CD4-positive, alpha-beta memory T cell (primary cell): ENCODE data around the gene MAP4K4. TPM values are rescaled to one million over a fixed set of nuclear protein-coding genes. Genes with fewer than 3 reads are reported as not detected.
A peak's percentile ranks its signal among the peaks of the same experiment; 100 is the strongest.

Source experiments
- CTCF ChIA-PET: fragments of 350-600 bp; sonication (Branson Sonifier 250); formaldehyde crosslinking; loops from one replicate; lab custom pipeline; 2021; ENCODE audit warnings: inconsistent platforms; ENCODE audit not compliant: partially characterized antibody; lab: Charles Lee
- POLR2A ChIA-PET: fragments of 350-600 bp; sonication (Branson Sonifier 250); formaldehyde crosslinking; loops from one replicate; lab custom pipeline; 2021; ENCODE audit not compliant: partially characterized antibody; lab: Charles Lee
- DNase-seq, 5 donors: peaks; one replicate each; pipeline versions ENCODE4 v3.0.0 to v3.0.0-alpha.2; 2020 to 2022; ENCODE audit warnings: mixed read lengths in 1 of 5
- H3K27ac ChIP-seq: one replicate; pipeline ENCODE4 v1.7.0; 2013; ENCODE audit warnings: low read depth, low read length
- H3K27me3 ChIP-seq: 2 replicates; pipeline ENCODE4 v1.7.0; 2013; ENCODE audit warnings: mild to moderate bottlenecking, low read length, moderate library complexity; ENCODE audit not compliant: insufficient read depth
- H3K36me3 ChIP-seq: 2 replicates; pipeline ENCODE4 v1.7.0; 2013; ENCODE audit warnings: mild to moderate bottlenecking, low read length, moderate library complexity; ENCODE audit not compliant: insufficient read depth
- H3K4me1 ChIP-seq: 2 replicates; pipeline ENCODE4 v1.7.0; 2013; ENCODE audit warnings: mild to moderate bottlenecking, low read length, moderate library complexity; ENCODE audit not compliant: insufficient read depth
- H3K4me3 ChIP-seq, 2 donors: one replicate each; pipeline ENCODE4 v1.7.0; 2013; ENCODE audit warnings: low read length in 2 of 2, mild to moderate bottlenecking in 1 of 2
- H3K9me3 ChIP-seq, 2 donors: one replicate each; pipeline ENCODE4 v1.7.0; 2013; ENCODE audit warnings: low read length in 2 of 2, control low read depth in 1 of 2; ENCODE audit not compliant: control insufficient read depth in 1 of 2
- H3K27ac Mint-ChIP-seq, 7 donors: one replicate each; pipeline ENCODE4 v1.8.0; 2020 to 2021; ENCODE audit warnings: mixed read lengths in 7 of 7, mild to moderate bottlenecking in 6 of 7, inconsistent platforms in 3 of 7, moderate library complexity in 3 of 7
- H3K27me3 Mint-ChIP-seq, 2 donors: one replicate each; pipeline ENCODE4 v1.8.0; 2020 to 2021; ENCODE audit warnings: mixed read lengths in 2 of 2
- H3K36me3 Mint-ChIP-seq, 2 donors: one replicate each; pipeline ENCODE4 v1.8.0; 2020 to 2021; ENCODE audit warnings: mixed read lengths in 2 of 2, inconsistent platforms in 1 of 2, mild to moderate bottlenecking in 1 of 2
- H3K4me1 Mint-ChIP-seq, 4 donors: one replicate each; pipeline ENCODE4 v1.8.0; 2020 to 2021; ENCODE audit warnings: mixed read lengths in 4 of 4, mild to moderate bottlenecking in 1 of 4
- H3K4me3 Mint-ChIP-seq, 8 donors: one replicate each; pipeline ENCODE4 v1.8.0; 2020 to 2021; ENCODE audit warnings: mixed read lengths in 8 of 8, mild to moderate bottlenecking in 7 of 8, moderate library complexity in 6 of 8, inconsistent platforms in 3 of 8
- H3K9me3 Mint-ChIP-seq, 8 donors: one replicate each; pipeline ENCODE4 v1.8.0; 2020 to 2021; ENCODE audit warnings: mixed read lengths in 8 of 8, mild to moderate bottlenecking in 5 of 8, inconsistent platforms in 3 of 8, moderate library complexity in 1 of 8
- intact Hi-C: fragments of 100-400 bp; cut with micrococcal nuclease; formaldehyde crosslinking; loops from one replicate; pipeline ENCODE4 v1.15.1; 2023
- polyA plus RNA-seq, 2 donors: library from polyadenylated mRNA; unstranded; fragments of 300-500 nt; fragmentation: Illumina TruSeq; gene quantifications; one replicate each; pipeline ENCODE4 v1.2.3, GENCODE V29; 2021
- total RNA-seq, 2 experiments: library from RNA; stranded (reverse); gene quantifications; one replicate each; pipeline ENCODE4 v1.2.3, GENCODE V29; 2021

Gene MAP4K4
- total and polyA plus RNA-seq, 4 experiments from 2014 or later, result 2.4 to 114 (median 62.2) TPM

GRCh38 chr2:101781326-101781725 is 83.8 kb downstream of the MAP4K4 start:
- Mint-ChIP-seq H3K4me3 (peak overlapping the region in 7 of 8 donors; percentile 29 to 76 (median 39)), H3K4me1 (peaks cover 63 to 94% (median 82%) of the 10 kb centered on the region in 4 donors), H3K36me3 (peaks cover 2 to 3% of the 10 kb centered on the region in 2 donors), H3K27ac (peak overlapping the region in 6 of 7 donors; percentile 2 to 83 (median 24)), H3K27me3 (no peaks in the 10 kb centered on the region), H3K9me3 (peaks cover 0 to 2% (median 0%) of the 10 kb centered on the region in 8 donors)
- H3K9me3 ChIP-seq, result no peaks in the 10 kb centered on the region
- DNase-seq, result no peak
- ChIA-PET POLR2A (interaction anchor here (0.8 kb wide), 1 partner anchor 45 kb away, joined by 3 read pairs; no protein-coding TSS in a partner anchor), CTCF (interaction anchor here (1.4 to 1.7 kb wide), 4 partner anchors 10 to 50 kb away, joined by 3 to 7 read pairs (median 3); no protein-coding TSS in a partner anchor)
- no peaks in the 10 kb centered on the region for H3K27me3 ChIP-seq
- H3K27ac ChIP-seq, result no peak overlapping the region
- no peak overlapping the region for H3K4me3 ChIP-seq
- no peaks in the 10 kb centered on the region for H3K36me3 ChIP-seq
- H3K4me1 ChIP-seq, result peaks cover 78% of the 10 kb centered on the region
- intact Hi-C loops, result loop anchor here (2.0 kb wide), 1 partner anchor 15 kb away; no protein-coding TSS in a partner anchor

- ChIA-PET CTCF (interaction anchor here (1.3 to 3.5 kb wide), 6 partner anchors 10 to 49 kb away, joined by 3 to 14 read pairs (median 4); no protein-coding TSS in a partner anchor), POLR2A (interaction anchor here (1.0 kb wide), 1 partner anchor 36 kb away, joined by 3 read pairs; no protein-coding TSS in a partner anchor)
- H3K9me3 Mint-ChIP-seq, result peaks cover 0 to 2% (median 0%) of the 10 kb centered on the region in 8 donors
- intact Hi-C loops, result loop anchor here (2.0 kb wide), 1 partner anchor 15 kb away; no protein-coding TSS in a partner anchor
- H3K27ac Mint-ChIP-seq, result peak overlapping the region in 6 of 7 donors; percentile 2 to 86 (median 40)
- H3K4me3 Mint-ChIP-seq, result peak overlapping the region in 6 of 8 donors; percentile 2 to 76 (median 40)
- Histone ChIP-seq H3K4me1 (peaks cover 82% of the 10 kb centered on the region), H3K36me3 (no peaks in the 10 kb centered on the region), H3K9me3 (no peaks in the 10 kb centered on the region), H3K4me3 (no peak overlapping the region), H3K27me3 (no peaks in the 10 kb centered on the region), H3K27ac (no peak overlapping the region)
- H3K4me1 Mint-ChIP-seq, result peaks cover 69 to 95% (median 84%) of the 10 kb centered on the region in 4 donors
- no peak for DNase-seq
- peaks cover 2 to 3% of the 10 kb centered on the region in 2 donors for H3K36me3 Mint-ChIP-seq
- H3K27me3 Mint-ChIP-seq, result no peaks in the 10 kb centered on the region
These were observed 84.4 kb downstream of the MAP4K4 start for GRCh38 chr2:101781791-101782426.

- Mint-ChIP-seq H3K27me3 (no peaks in the 10 kb centered on the region), H3K27ac (peak overlapping the region in 5 of 7 donors; percentile 2 to 57 (median 39)), H3K9me3 (peaks cover 0 to 2% (median 0%) of the 10 kb centered on the region in 8 donors), H3K4me3 (peak overlapping the region in 6 of 8 donors; percentile 8 to 76 (median 30)), H3K36me3 (peaks cover 2 to 3% of the 10 kb centered on the region in 2 donors), H3K4me1 (peaks cover 72 to 95% (median 84%) of the 10 kb centered on the region in 4 donors)
- no peaks in the 10 kb centered on the region for H3K27me3 ChIP-seq
- H3K4me1 ChIP-seq, result peaks cover 82% of the 10 kb centered on the region
- intact Hi-C loops, result no loop called here
- no peaks in the 10 kb centered on the region for H3K9me3 ChIP-seq
- H3K27ac ChIP-seq, result no peak overlapping the region
- CTCF ChIA-PET, result interaction anchor here (1.1 to 3.5 kb wide), 8 partner anchors 8 to 43 kb away, joined by 3 to 14 read pairs (median 3); no protein-coding TSS in a partner anchor
- no peak for DNase-seq
- no peaks in the 10 kb centered on the region for H3K36me3 ChIP-seq
- POLR2A ChIA-PET, result interaction anchor here (1.0 kb wide), 1 partner anchor 37 kb away, joined by 3 read pairs; no protein-coding TSS in a partner anchor
- H3K4me3 ChIP-seq, result no peak overlapping the region
These were observed 84.9 kb downstream of the MAP4K4 start for GRCh38 chr2:101782427-101782792.

GRCh38 chr2:101787097-101787496 is 89.6 kb downstream of the MAP4K4 start:
- intact Hi-C loops, result no loop called here
- peaks cover 0 to 2% (median 0%) of the 10 kb centered on the region in 8 donors for H3K9me3 Mint-ChIP-seq
- Histone ChIP-seq H3K27me3 (no peaks in the 10 kb centered on the region), H3K27ac (no peak overlapping the region), H3K9me3 (no peaks in the 10 kb centered on the region), H3K36me3 (no peaks in the 10 kb centered on the region), H3K4me1 (peaks cover 49% of the 10 kb centered on the region), H3K4me3 (no peak overlapping the region)
- H3K27me3 Mint-ChIP-seq, result no peaks in the 10 kb centered on the region
- peaks cover 19 to 24% of the 10 kb centered on the region in 2 donors for H3K36me3 Mint-ChIP-seq
- DNase-seq, result no peak
- ChIA-PET POLR2A (no interaction called here), CTCF (no interaction called here)
- no peak overlapping the region for H3K4me3 Mint-ChIP-seq
- peak overlapping the region in 2 of 7 donors; percentile 18 to 31 for H3K27ac Mint-ChIP-seq
- H3K4me1 Mint-ChIP-seq, result peaks cover 56 to 90% (median 70%) of the 10 kb centered on the region in 4 donors

GRCh38 chr2:101788565-101788964 is 91.1 kb downstream of the MAP4K4 start:
- ChIA-PET CTCF (no interaction called here), POLR2A (no interaction called here)
- Histone ChIP-seq H3K36me3 (no peaks in the 10 kb centered on the region), H3K27me3 (no peaks in the 10 kb centered on the region), H3K9me3 (no peaks in the 10 kb centered on the region), H3K4me1 (peaks cover 34% of the 10 kb centered on the region), H3K4me3 (no peak overlapping the region), H3K27ac (no peak overlapping the region)
- Mint-ChIP-seq H3K4me3 (peak overlapping the region in 1 of 8 donors; percentile 2), H3K9me3 (peaks cover 0 to 2% (median 0%) of the 10 kb centered on the region in 8 donors), H3K27me3 (no peaks in the 10 kb centered on the region), H3K36me3 (peaks cover 28 to 31% of the 10 kb centered on the region in 2 donors), H3K4me1 (peaks cover 55 to 90% (median 68%) of the 10 kb centered on the region in 4 donors), H3K27ac (peak overlapping the region in 5 of 7 donors; percentile 22 to 73 (median 65))
- intact Hi-C loops, result no loop called here
- no peak for DNase-seq

- Histone ChIP-seq H3K9me3 (no peaks in the 10 kb centered on the region), H3K27me3 (no peaks in the 10 kb centered on the region), H3K27ac (no peak overlapping the region), H3K4me3 (no peak overlapping the region), H3K36me3 (no peaks in the 10 kb centered on the region), H3K4me1 (peaks cover 27% of the 10 kb centered on the region)
- Mint-ChIP-seq H3K4me1 (peaks cover 52 to 90% (median 67%) of the 10 kb centered on the region in 4 donors), H3K27ac (peak overlapping the region in 5 of 7 donors; percentile 12 to 73 (median 46)), H3K4me3 (no peak overlapping the region), H3K36me3 (peaks cover 28 to 31% of the 10 kb centered on the region in 2 donors), H3K27me3 (no peaks in the 10 kb centered on the region), H3K9me3 (no peaks in the 10 kb centered on the region)
- DNase-seq, result no peak
- ChIA-PET POLR2A (no interaction called here), CTCF (no interaction called here)
- intact Hi-C loops, result no loop called here
These were observed 91.8 kb downstream of the MAP4K4 start for GRCh38 chr2:101788995-101789970.
